KBM-7 (cell line): Measurements from ENCODE around the gene CCNDBP1.
A peak's percentile ranks its signal among the peaks of the same experiment; 100 is the strongest.
"Not testable (repeated sequence)": the region's sequence is repeated elsewhere in the genome, so short reads cannot be mapped to it uniquely, and the experiment has no call there.

ENCODE experiments used
- DNase-seq: peaks from one replicate; pipeline ENCODE4 v3.0.0-alpha.2; 2015
- in situ Hi-C: fragments of 300-500 bp; cut with MboI; formaldehyde crosslinking; loops from 2 replicates; pipeline ENCODE4 v1.14.3; 2020; ENCODE audit warnings: low sequenced_read_pairs, low pct_unique_long_range_greater_than_20kb, mixed read lengths

Gene CCNDBP1, protein sequence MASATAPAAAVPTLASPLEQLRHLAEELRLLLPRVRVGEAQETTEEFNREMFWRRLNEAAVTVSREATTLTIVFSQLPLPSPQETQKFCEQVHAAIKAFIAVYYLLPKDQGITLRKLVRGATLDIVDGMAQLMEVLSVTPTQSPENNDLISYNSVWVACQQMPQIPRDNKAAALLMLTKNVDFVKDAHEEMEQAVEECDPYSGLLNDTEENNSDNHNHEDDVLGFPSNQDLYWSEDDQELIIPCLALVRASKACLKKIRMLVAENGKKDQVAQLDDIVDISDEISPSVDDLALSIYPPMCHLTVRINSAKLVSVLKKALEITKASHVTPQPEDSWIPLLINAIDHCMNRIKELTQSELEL

DNA sequence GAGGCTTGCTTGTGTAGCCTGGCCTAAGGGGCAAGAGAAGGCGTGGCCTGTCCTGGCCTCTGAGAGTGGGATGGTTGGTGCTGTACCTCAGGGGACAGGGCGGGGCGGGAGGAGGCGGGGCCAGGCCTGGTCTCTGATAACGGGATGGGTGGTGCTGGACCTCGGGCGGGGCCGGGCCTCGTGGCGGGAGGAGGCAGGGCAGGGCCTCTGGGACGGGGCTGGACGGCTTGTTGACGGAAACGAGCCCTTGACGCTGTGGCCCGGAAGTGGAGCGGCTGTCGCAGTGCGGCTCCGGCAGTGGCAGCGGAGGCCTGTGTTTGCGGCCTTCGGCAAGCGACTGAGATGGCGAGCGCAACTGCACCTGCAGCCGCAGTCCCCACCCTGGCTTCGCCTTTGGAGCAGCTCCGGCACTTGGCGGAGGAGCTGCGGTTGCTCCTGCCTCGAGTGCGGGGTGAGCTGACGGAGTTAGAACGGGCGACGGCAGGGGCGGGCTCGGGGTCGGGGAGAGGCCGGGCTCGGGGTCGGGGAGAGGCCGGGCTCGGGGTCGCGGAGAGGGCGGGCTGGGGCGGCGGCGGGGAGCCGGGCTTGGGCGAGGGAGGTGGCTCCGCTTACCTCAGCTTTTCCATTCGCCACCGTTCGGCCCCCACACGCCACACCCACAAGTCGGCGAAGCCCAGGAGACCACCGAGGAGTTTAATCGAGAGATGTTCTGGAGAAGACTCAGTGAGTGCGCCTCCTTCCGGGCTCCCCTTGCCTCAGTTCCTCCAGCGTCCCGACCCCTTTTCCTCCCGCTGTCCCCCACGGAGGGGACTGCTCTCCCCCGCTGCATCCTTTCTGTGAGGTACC is at the start of gene CCNDBP1:
Gene CCNDBP1, plus strand, starts transcription at position 247 of the 846 bp plus-strand sequence. Its CDS starts 96 bp downstream, at position 343.
- DNase-seq = peak; percentile 95
- in situ Hi-C loops = no loop called here

- in situ Hi-C loops = no loop called here
- DNase-seq = no peak
These were observed 41.8 kb upstream of the CCNDBP1 start for GRCh38 chr15:43143203-43143941.

GRCh38 chr15:43144512-43144911 is 40.7 kb upstream of the CCNDBP1 start:
- peak; percentile 35 for DNase-seq

GRCh38 chr15:43146184-43146583 is 39.0 kb upstream of the CCNDBP1 start:
- in situ Hi-C loops = no loop called here

More at GRCh38 chr15:43144512-43144911, 40.7 kb upstream of the CCNDBP1 start:
- in situ Hi-C loops = no loop called here

DNA sequence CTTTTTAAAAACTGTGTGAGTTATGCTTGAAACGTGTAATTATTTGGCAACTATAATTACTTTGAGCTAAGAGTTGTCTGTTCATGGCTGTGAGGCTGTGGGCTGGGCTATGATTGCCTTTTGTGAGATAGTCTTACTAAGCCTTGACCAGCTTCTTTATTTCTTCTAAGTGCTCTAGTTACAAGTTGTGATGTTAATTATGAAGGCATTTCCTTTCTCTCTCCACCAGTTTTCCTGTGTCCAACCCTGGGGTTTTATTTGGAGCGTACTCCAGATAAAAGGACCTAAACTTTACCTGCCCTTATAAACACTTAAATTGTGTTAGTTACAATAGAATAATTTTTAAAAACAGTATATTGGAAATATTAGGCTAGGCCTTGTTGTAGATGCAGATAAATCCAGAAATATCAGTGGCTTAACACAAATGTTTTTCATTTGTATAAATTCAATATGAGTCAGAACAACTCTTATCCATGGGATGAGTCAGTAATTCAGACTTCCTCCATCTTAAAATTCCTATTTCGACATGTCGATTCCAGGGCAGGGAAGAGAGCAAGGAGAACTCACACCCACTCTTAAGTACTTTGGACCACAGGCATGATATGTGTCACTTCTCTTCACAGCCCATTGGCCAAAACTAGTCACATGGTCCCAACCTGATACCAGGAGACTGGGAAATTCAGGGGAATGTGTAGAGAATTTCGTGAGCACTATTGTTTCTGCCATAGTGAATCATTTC is 34.8 kb upstream of the CCNDBP1 start:
- DNase-seq = no peak
- in situ Hi-C loops = no loop called here

More at GRCh38 chr15:43146184-43146583, 39.0 kb upstream of the CCNDBP1 start:
- no peak for DNase-seq

DNA sequence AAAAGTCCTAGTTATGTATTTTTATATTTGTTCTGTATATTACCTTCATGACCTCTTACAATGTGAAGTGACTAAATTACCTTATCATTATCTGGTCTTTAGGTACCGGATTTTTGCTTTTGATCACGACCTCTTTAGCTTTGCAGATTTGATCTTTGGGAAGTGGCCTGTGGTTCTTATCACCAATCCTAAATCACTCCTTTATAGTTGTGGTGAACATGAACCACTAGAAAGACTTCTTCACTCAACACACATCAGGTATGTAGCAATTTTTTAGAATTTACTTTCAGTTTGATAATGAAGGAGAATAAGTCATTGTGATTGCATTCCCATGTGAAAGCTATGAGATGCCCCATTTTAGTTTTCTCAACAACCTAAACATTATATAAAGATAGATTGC is 33.5 kb upstream of the CCNDBP1 start:
- no peak for DNase-seq
- in situ Hi-C loops = no loop called here

DNA sequence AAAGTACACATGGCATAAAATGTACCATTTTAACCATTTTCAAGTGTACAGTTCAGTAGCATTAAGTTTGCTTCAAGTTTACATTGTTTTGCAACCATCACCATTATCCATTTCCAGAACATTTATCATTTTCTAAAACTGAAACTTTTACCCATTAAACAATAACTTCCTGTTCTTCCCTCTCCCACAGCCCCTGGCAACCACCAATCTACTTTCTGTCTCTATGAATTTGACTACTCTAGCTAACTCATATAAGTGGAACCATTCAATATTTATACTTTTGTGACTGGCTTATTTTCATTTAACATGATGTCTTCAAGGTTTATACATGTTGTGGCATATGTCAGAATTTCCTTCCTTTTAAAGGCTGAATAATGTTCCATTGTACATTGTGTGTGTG is 31.9 kb upstream of the CCNDBP1 start:
- DNase-seq = no peak
- in situ Hi-C loops = no loop called here

DNA sequence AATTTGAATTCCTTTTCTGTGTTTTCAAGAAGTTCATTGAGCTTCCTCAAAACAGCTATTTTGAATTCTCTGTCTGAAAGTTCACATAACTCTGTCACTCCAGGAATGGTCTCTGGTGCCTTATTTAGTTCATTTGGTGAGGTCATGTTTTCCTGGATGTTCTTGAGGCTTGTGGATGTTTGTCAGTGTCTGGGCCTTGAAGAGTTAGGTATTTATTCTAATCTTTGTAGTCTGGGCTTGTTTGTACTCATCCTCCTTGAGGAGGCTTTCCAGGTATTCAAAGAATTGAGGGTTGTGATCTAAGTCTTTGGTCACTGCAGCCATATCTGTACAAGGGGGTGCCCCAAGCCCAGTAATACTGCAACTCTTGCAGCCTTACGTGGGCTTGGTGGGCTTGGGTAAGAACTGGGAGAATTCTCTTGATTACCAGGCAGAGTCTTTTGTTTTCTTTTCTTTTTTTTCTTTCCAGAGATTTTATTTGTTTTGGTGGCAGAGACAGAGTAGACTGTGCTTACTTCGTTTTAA is 19.3 kb upstream of the CCNDBP1 start:
- DNase-seq = no peak

GRCh38 chr15:43167261-43167660 is 17.9 kb upstream of the CCNDBP1 start:
- in situ Hi-C loops, DNase-seq: not testable (repeated sequence)

More for the DNA sequence above, 19.3 kb upstream of the CCNDBP1 start:
- in situ Hi-C loops = no loop called here

GRCh38 chr15:43168192-43169107 is 16.8 kb upstream of the CCNDBP1 start:
- no peak for DNase-seq
- in situ Hi-C loops = no loop called here

DNA sequence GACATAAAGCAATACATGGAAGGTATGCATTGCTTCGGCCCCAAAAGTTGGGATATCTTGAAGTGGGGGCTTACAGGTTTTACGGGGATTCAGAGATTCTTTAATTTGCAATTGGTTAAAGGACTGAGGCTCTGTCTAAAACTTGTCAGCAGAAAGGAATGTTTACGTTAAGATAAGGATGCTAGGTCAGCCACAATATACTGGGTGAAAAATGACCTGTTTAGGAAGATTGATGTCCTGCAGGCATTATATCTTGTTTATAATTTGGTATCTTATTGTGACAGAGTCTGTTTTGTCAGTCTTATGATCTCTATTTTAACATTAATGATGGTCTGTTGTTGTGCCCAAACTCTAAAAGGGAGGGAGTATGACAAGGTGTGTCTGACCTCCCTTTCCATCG is 15.3 kb upstream of the CCNDBP1 start:
- in situ Hi-C loops = no loop called here

GRCh38 chr15:43175656-43176309 is 9.4 kb upstream of the CCNDBP1 start:
- DNase-seq, in situ Hi-C loops: not testable (repeated sequence)

More for the DNA sequence above, 15.3 kb upstream of the CCNDBP1 start:
- DNase-seq = no peak

DNA sequence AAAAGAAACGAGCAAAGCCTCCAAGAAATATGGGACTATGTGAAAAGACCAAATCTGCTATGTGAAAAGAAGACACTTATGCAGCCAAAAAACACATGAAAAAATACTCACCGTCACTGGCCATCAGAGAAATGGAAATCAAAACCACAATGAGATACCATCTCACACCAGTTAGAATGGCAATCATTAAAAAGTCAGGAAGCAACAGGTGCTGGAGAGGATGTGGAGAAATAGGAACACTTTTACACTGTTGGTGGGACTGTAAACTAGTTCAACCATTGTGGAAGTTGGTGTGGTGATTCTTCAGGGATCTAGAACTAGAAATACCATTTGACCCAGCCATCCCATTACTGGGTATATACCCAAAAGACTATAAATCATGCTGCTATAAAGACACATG is 8.1 kb upstream of the CCNDBP1 start:
- in situ Hi-C loops, DNase-seq: not testable (repeated sequence)

GRCh38 chr15:43183270-43183669 is 1.9 kb upstream of the CCNDBP1 start:
- in situ Hi-C loops = no loop called here
- no peak for DNase-seq

GRCh38 chr15:43184407-43185124 is 637 bp upstream of the CCNDBP1 start:
- no peak for DNase-seq
- in situ Hi-C loops = no loop called here

DNA sequence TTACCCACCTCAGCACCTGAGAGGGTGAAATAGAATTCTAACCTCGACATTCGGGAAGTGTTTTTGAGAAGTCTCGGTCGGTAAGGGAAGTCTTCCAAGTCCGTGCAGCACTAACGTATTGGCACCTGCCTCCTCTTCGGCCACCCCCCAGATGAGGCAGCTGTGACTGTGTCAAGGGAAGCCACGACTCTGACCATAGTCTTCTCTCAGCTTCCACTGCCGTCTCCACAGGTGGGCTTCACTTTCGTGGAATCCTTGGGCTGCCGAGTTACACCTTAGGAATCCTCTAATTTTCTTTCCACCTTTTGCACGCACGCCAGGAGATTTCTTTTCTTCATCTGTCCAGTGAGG is 775 bp downstream of the CCNDBP1 start:
- DNase-seq = no peak
- in situ Hi-C loops = no loop called here
